Mesenteric fat pad (tissue), 1 donor: Measurements from ENCODE around the gene ARMS2. TPM values are rescaled to one million over a fixed set of nuclear protein-coding genes. Genes with fewer than 3 reads are reported as not detected.

Source experiments
- DNase-seq: peaks from one replicate; pipeline ENCODE4 v3.0.0-alpha.2; 2020; ENCODE audit warnings: low spot score
- microRNA-seq: library from miRNA; unstranded; fragments of <30 nt; microRNA quantifications from one replicate; pipeline ENCODE4 v1.2.0, GENCODE V29; 2020; ENCODE audit warnings: borderline number of aligned reads
- total RNA-seq: library from RNA; stranded (reverse); fragmentation: NEBNext Ultra II Directional; extraction: Animal tissue kit (Norgen Biotek cat#: 25700); gene quantifications from one replicate; pipeline ENCODE4 v1.2.1, GENCODE V29; 2021
- donor health status: DM: yes; HTN: yes; CAD: no.

ARMS2 gene
- total RNA-seq, 1 donor from 2014 or later: 0.42 TPM

- no peak for DNase-seq
Measured at GRCh38 chr10:122492999-122493481, 38.6 kb downstream of the ARMS2 start.

GRCh38 chr10:122493761-122494160 is 39.3 kb downstream of the ARMS2 start:
- no peak for DNase-seq

- no peak for DNase-seq
Measured at GRCh38 chr10:122494173-122494820, 39.8 kb downstream of the ARMS2 start.

GRCh38 chr10:122494833-122495232 is 40.4 kb downstream of the ARMS2 start:
- no peak for DNase-seq

- no peak for DNase-seq
Measured at GRCh38 chr10:122495406-122496340, 41.2 kb downstream of the ARMS2 start.

GRCh38 chr10:122497241-122497640 is 42.8 kb downstream of the ARMS2 start:
- DNase-seq: no peak

GRCh38 chr10:122498521-122498920 is 44.1 kb downstream of the ARMS2 start:
- no peak for DNase-seq

GRCh38 chr10:122499012-122499411 is 44.6 kb downstream of the ARMS2 start:
- DNase-seq: no peak

GRCh38 chr10:122499491-122499941 is 45.1 kb downstream of the ARMS2 start:
- DNase-seq: no peak

- no peak for DNase-seq
Measured at GRCh38 chr10:122500194-122500593, 45.7 kb downstream of the ARMS2 start.

GRCh38 chr10:122500726-122501125 is 46.3 kb downstream of the ARMS2 start:
- no peak for DNase-seq

GRCh38 chr10:122503012-122503411 is 48.6 kb downstream of the ARMS2 start:
- no peak for DNase-seq

GRCh38 chr10:122503886-122504609 is 49.6 kb downstream of the ARMS2 start:
- DNase-seq: no peak

- peak; percentile 93 for DNase-seq
Measured at GRCh38 chr10:122504610-122504950, 50.1 kb downstream of the ARMS2 start.

- DNase-seq: no peak
Measured at GRCh38 chr10:122505011-122505410, 50.6 kb downstream of the ARMS2 start.

GRCh38 chr10:122505885-122506645 is 51.6 kb downstream of the ARMS2 start:
- no peak for DNase-seq

Small RNA genes within 50 kb of the gene (microRNA-seq; reads per million reads assigned to microRNA genes)
- gene MIR3941: not detected

Other genes with a start within 250 kb of the ARMS2 start
- not detected for gene BTBD16, start 183.4 kb upstream of the ARMS2 start, total RNA-seq
- 27.9 TPM for gene PLEKHA1, start 79.9 kb upstream of the ARMS2 start, total RNA-seq
- gene HTRA1, start 6.9 kb downstream of the ARMS2 start, total RNA-seq: 191 TPM
- 1.2 TPM for gene DMBT1, start 106.1 kb downstream of the ARMS2 start, total RNA-seq
- not detected for gene C10orf120, start 245.2 kb downstream of the ARMS2 start, total RNA-seq